ENCODE measurements around the gene KBTBD12. TPM values are rescaled to one million over a fixed set of nuclear protein-coding genes. Genes with fewer than 3 reads are reported as not detected.

Gene KBTBD12
- polyA plus RNA-seq, 2 of the 4 experiments (the other 2 are of a cell fraction): not detected

DNA sequence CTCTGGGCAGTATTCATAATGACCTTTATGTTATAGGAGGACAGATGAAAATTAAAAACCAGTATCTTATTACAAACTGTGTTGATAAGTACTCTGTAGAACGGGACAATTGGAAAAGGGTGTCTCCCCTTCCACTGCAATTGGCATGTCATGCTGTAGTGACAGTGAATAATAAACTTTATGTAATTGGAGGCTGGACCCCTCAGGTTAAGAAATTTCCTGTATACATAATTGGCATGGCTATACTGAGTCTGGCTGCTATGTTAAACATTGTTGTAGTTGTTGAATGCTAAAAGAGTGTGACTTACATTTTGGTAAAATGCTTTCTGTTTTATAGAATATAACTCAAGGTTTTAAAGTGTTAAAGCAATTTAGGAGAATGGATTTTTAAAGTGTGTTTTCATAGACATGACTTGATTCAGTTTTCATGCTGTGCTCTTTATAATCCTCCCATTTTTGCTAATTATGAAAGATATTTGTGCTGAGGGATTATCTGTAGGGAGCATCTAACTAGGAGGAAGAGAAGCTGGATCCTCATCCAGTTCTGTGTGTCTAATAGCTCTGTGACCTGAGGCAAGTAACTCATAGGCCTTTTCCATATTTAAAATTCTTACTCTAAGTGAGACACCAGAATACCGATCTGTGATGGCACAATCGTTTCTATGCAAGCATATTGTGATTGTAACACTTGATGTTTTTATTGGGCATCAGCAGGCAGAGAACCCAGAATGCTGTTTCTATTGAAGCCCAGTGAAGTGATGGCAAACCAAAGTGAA, 13.0 kb downstream of the KBTBD12 start:
- CTCF ChIA-PET: interaction anchor here (0.9 kb wide), 1 partner anchor 14 kb away, joined by 3 read pairs; no protein-coding TSS in a partner anchor
- Histone ChIP-seq H3K9me3 (no peaks in the 10 kb centered on the region), H3K4me2 (no peak overlapping the region), H3K4me3 (no peak overlapping the region), H3K4me1 (peaks cover 10% of the 10 kb centered on the region), H3K27ac (no peak overlapping the region)
- ATAC-seq: no peak
- 77% methylated on average over 3 of the region's 3 CpGs for WGBS (ENCODE audit: missing lambda C conversion rate)
- TF ChIP-seq SMC3 (IDR thresholded peaks at IDR 0.05): no peak
- TF ChIP-seq ZNF302 (CRISPR knock-in tag; IDR thresholded peaks at IDR 0.05): no peak
- TF ChIP-seq CHD4 (IDR thresholded peaks at IDR 0.05; ENCODE audit: borderline replicate concordance): no peak
- TF ChIP-seq SREBF2 (IDR thresholded peaks at IDR 0.05): no peak
- TF ChIP-seq HOXB13 (CRISPR knock-in tag; IDR thresholded peaks at IDR 0.05; ENCODE audit: low read depth): no peak
- TF ChIP-seq, protein P1, sequence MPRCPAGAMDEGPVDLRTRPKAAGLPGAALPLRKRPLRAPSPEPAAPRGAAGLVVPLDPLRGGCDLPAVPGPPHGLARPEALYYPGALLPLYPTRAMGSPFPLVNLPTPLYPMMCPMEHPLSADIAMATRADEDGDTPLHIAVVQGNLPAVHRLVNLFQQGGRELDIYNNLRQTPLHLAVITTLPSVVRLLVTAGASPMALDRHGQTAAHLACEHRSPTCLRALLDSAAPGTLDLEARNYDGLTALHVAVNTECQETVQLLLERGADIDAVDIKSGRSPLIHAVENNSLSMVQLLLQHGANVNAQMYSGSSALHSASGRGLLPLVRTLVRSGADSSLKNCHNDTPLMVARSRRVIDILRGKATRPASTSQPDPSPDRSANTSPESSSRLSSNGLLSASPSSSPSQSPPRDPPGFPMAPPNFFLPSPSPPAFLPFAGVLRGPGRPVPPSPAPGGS (IDR thresholded peaks at IDR 0.05): no peak
- TF ChIP-seq ESRRA (IDR thresholded peaks at IDR 0.05; ENCODE audit: borderline replicate concordance, low read length): no peak
- TF ChIP-seq, protein P2, sequence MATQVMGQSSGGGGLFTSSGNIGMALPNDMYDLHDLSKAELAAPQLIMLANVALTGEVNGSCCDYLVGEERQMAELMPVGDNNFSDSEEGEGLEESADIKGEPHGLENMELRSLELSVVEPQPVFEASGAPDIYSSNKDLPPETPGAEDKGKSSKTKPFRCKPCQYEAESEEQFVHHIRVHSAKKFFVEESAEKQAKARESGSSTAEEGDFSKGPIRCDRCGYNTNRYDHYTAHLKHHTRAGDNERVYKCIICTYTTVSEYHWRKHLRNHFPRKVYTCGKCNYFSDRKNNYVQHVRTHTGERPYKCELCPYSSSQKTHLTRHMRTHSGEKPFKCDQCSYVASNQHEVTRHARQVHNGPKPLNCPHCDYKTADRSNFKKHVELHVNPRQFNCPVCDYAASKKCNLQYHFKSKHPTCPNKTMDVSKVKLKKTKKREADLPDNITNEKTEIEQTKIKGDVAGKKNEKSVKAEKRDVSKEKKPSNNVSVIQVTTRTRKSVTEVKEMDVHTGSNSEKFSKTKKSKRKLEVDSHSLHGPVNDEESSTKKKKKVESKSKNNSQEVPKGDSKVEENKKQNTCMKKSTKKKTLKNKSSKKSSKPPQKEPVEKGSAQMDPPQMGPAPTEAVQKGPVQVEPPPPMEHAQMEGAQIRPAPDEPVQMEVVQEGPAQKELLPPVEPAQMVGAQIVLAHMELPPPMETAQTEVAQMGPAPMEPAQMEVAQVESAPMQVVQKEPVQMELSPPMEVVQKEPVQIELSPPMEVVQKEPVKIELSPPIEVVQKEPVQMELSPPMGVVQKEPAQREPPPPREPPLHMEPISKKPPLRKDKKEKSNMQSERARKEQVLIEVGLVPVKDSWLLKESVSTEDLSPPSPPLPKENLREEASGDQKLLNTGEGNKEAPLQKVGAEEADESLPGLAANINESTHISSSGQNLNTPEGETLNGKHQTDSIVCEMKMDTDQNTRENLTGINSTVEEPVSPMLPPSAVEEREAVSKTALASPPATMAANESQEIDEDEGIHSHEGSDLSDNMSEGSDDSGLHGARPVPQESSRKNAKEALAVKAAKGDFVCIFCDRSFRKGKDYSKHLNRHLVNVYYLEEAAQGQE (IDR thresholded peaks at IDR 0.05): no peak
- no peak for TF ChIP-seq KDM5A (IDR thresholded peaks at IDR 0.05)
- TF ChIP-seq, protein P3, sequence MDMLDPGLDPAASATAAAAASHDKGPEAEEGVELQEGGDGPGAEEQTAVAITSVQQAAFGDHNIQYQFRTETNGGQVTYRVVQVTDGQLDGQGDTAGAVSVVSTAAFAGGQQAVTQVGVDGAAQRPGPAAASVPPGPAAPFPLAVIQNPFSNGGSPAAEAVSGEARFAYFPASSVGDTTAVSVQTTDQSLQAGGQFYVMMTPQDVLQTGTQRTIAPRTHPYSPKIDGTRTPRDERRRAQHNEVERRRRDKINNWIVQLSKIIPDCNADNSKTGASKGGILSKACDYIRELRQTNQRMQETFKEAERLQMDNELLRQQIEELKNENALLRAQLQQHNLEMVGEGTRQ (IDR thresholded peaks at IDR 0.05): no peak
- FAIRE-seq: no peak
- POLR2A ChIA-PET: no interaction called here
- no peak for DNase-seq (ENCODE audit: low read depth in 1 of 2, low spot score in 1 of 2)

DNA sequence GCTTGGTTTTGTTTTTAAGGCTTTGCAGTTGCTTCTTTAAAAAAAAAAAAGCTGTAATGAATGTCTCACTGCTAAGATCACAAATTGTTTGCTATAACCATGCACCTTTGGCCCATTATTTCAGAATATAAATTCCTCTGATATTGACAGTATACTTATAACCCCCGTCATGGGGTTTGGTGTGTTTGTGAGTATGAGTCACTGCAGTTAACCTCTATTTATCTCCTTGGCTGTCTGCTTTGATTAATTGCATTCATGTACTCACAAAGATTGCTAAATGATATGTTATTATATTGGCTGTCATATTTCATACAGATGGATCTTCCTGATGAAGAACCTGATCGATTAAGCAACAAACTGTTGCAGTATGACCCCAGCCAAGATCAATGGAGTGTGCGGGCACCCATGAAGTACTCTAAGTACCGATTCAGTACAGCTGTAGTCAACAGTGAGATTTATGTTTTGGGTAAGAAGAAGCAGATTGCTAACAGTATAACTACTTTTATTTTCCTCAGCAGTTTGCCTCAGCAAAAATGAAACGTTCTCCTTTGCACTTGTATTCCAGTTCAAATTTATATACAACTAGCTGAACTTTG, 14.9 kb downstream of the KBTBD12 start:
- Histone ChIP-seq H3K27ac (no peak overlapping the region), H3K4me2 (peak overlapping the region; percentile 57), H3K9me3 (no peaks in the 10 kb centered on the region), H3K4me1 (peaks cover 10% of the 10 kb centered on the region), H3K4me3 (no peak overlapping the region)
- 0 out of 2 replicates have a peak, but pooled peaks have one; percentile 53 for TF ChIP-seq HOXB5 (CRISPR knock-in tag; IDR thresholded peaks at IDR 0.05)
- TF ChIP-seq EP300 (IDR thresholded peaks at IDR 0.05): no peak
- no peak for TF ChIP-seq FOSL2 (IDR thresholded peaks at IDR 0.05)
- peak; percentile 40; the same call in 1 of the 2 replicates for TF ChIP-seq FOSL2 (CRISPR knock-in tag; IDR thresholded peaks at IDR 0.05)
- WGBS (ENCODE audit: missing lambda C conversion rate): 39% methylated on average over 5 of the region's 5 CpGs
- FAIRE-seq: no peak
- POLR2A ChIA-PET: interaction anchor here (0.6 kb wide), 1 partner anchor 102 kb away, joined by 4 read pairs; no protein-coding TSS in a partner anchor
- CTCF ChIA-PET: no interaction called here
- no peak; a peak in 1 of 6 replicates for ATAC-seq
- DNase-seq (ENCODE audit: low read depth in 1 of 2, low spot score in 1 of 2): peak in 1 of 2 experiments; percentile 4

DNA sequence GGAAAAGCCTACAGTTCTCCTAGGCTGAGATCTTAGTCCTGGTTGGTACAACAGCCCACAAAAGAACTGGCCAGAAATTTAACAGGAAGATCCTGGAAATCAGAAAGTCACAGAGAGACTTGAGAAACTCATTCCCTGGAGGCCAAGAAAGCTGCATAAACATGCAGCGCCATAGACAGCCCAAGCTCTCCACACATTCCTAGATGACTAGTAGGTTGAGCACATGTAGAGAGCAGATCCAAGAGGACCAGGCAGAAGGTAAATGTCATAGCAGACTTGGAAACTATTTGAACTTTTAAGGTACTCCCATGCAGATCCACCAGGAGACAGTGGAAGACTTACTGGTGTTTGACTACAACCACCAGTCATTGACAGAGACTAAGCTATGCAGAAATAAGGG, 18.4 kb downstream of the KBTBD12 start:
- H3K4me1 ChIP-seq: peaks cover 10% of the 10 kb centered on the region
- 0 out of 3 replicates have a peak, but pooled peaks cover 2% of the 10 kb centered on the region for H3K9me3 ChIP-seq
- H3K27ac ChIP-seq: no peak overlapping the region
- WGBS (ENCODE audit: missing lambda C conversion rate): 94% methylated on average over 1 of the region's 1 CpG
- ChIA-PET CTCF (no interaction called here), POLR2A (no interaction called here)
- FAIRE-seq (no peak), ATAC-seq (no peak), DNase-seq (ENCODE audit: low read depth in 1 of 2, low spot score in 1 of 2) (no peak)
- no peak overlapping the region for H3K4me2 ChIP-seq
- TF ChIP-seq FOSB (CRISPR knock-in tag; IDR thresholded peaks at IDR 0.05) (no peak), CEBPB (IDR thresholded peaks at IDR 0.05) (no peak), HOXB5 (CRISPR knock-in tag; IDR thresholded peaks at IDR 0.05) (no peak)
- TF ChIP-seq, protein P4, sequence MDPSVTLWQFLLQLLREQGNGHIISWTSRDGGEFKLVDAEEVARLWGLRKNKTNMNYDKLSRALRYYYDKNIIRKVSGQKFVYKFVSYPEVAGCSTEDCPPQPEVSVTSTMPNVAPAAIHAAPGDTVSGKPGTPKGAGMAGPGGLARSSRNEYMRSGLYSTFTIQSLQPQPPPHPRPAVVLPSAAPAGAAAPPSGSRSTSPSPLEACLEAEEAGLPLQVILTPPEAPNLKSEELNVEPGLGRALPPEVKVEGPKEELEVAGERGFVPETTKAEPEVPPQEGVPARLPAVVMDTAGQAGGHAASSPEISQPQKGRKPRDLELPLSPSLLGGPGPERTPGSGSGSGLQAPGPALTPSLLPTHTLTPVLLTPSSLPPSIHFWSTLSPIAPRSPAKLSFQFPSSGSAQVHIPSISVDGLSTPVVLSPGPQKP (IDR thresholded peaks at IDR 0.05; ENCODE audit: low read depth, low read length): no peak
- TF ChIP-seq, protein P5, sequence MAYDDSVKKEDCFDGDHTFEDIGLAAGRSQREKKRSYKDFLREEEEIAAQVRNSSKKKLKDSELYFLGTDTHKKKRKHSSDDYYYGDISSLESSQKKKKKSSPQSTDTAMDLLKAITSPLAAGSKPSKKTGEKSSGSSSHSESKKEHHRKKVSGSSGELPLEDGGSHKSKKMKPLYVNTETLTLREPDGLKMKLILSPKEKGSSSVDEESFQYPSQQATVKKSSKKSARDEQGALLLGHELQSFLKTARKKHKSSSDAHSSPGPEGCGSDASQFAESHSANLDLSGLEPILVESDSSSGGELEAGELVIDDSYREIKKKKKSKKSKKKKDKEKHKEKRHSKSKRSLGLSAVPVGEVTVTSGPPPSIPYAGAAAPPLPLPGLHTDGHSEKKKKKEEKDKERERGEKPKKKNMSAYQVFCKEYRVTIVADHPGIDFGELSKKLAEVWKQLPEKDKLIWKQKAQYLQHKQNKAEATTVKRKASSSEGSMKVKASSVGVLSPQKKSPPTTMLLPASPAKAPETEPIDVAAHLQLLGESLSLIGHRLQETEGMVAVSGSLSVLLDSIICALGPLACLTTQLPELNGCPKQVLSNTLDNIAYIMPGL (CRISPR knock-in tag; IDR thresholded peaks at IDR 0.05; ENCODE audit: borderline replicate concordance): no peak
- TF ChIP-seq, protein P2 (IDR thresholded peaks at IDR 0.05): no peak
- no peak overlapping the region for H3K4me3 ChIP-seq

All from A549 (cell line).